Measurements from ENCODE around the gene CDH12. TPM values are rescaled to one million over a fixed set of nuclear protein-coding genes. Genes with fewer than 3 reads are reported as not detected.

The CDH12 gene
- total RNA-seq, 2 experiments from 2014 or later = not detected

GRCh38 chr5:22665801-22666200, 187.3 kb downstream of the CDH12 start:
- no peaks in the 10 kb centered on the region for H3K27me3 Mint-ChIP-seq
- no peak for DNase-seq
- H3K4me3 Mint-ChIP-seq = no peak overlapping the region
- H3K27ac Mint-ChIP-seq = no peak overlapping the region
- H3K4me1 Mint-ChIP-seq = no peaks in the 10 kb centered on the region
- no peaks in the 10 kb centered on the region for H3K36me3 Mint-ChIP-seq
- peaks cover 3% of the 10 kb centered on the region for H3K9me3 Mint-ChIP-seq
- POLR2A ChIA-PET = no interaction called here
- ATAC-seq (ENCODE audit: low read depth) = no peak

- Mint-ChIP-seq H3K4me1 (no peaks in the 10 kb centered on the region), H3K27me3 (no peaks in the 10 kb centered on the region), H3K4me3 (no peak overlapping the region), H3K36me3 (no peaks in the 10 kb centered on the region), H3K27ac (no peak overlapping the region), H3K9me3 (peaks cover 4% of the 10 kb centered on the region)
- DNase-seq (no peak), ATAC-seq (ENCODE audit: low read depth) (no peak)
- POLR2A ChIA-PET = no interaction called here
Observed at GRCh38 chr5:22663134-22663533, 190.0 kb downstream of the CDH12 start.

- POLR2A ChIA-PET = no interaction called here
- Mint-ChIP-seq H3K4me1 (no peaks in the 10 kb centered on the region), H3K27me3 (no peaks in the 10 kb centered on the region), H3K36me3 (no peaks in the 10 kb centered on the region), H3K4me3 (no peak overlapping the region), H3K27ac (no peak overlapping the region), H3K9me3 (peaks cover 7% of the 10 kb centered on the region)
- ATAC-seq (ENCODE audit: low read depth) = no peak
- no peak for DNase-seq
Observed at GRCh38 chr5:22662391-22662790, 190.8 kb downstream of the CDH12 start.

- no peak for DNase-seq
- Mint-ChIP-seq H3K27me3 (no peaks in the 10 kb centered on the region), H3K36me3 (no peaks in the 10 kb centered on the region), H3K27ac (no peak overlapping the region), H3K4me3 (no peak overlapping the region), H3K9me3 (peaks cover 3% of the 10 kb centered on the region), H3K4me1 (no peaks in the 10 kb centered on the region)
- no peak for ATAC-seq (ENCODE audit: low read depth)
- POLR2A ChIA-PET = no interaction called here
Observed at GRCh38 chr5:22651355-22651754, 201.8 kb downstream of the CDH12 start.

GRCh38 chr5:22650511-22650910, 202.6 kb downstream of the CDH12 start:
- DNase-seq (no peak), ATAC-seq (ENCODE audit: low read depth) (no peak)
- H3K4me1 Mint-ChIP-seq = no peaks in the 10 kb centered on the region
- no peaks in the 10 kb centered on the region for H3K27me3 Mint-ChIP-seq
- POLR2A ChIA-PET = no interaction called here
- H3K36me3 Mint-ChIP-seq = no peaks in the 10 kb centered on the region
- no peak overlapping the region for H3K27ac Mint-ChIP-seq
- peaks cover 3% of the 10 kb centered on the region for H3K9me3 Mint-ChIP-seq
- no peak overlapping the region for H3K4me3 Mint-ChIP-seq

- no peak overlapping the region for H3K27ac Mint-ChIP-seq
- no peak for ATAC-seq (ENCODE audit: low read depth)
- H3K36me3 Mint-ChIP-seq = no peaks in the 10 kb centered on the region
- no peak for DNase-seq
- H3K9me3 Mint-ChIP-seq = peaks cover 3% of the 10 kb centered on the region
- H3K4me3 Mint-ChIP-seq = no peak overlapping the region
- H3K27me3 Mint-ChIP-seq = no peaks in the 10 kb centered on the region
- POLR2A ChIA-PET = no interaction called here
- no peaks in the 10 kb centered on the region for H3K4me1 Mint-ChIP-seq
Observed at GRCh38 chr5:22649074-22649473, 204.1 kb downstream of the CDH12 start.

- H3K27me3 Mint-ChIP-seq = no peaks in the 10 kb centered on the region
- H3K4me3 Mint-ChIP-seq = no peak overlapping the region
- peaks cover 2% of the 10 kb centered on the region for H3K9me3 Mint-ChIP-seq
- H3K4me1 Mint-ChIP-seq = no peaks in the 10 kb centered on the region
- no peak overlapping the region for H3K27ac Mint-ChIP-seq
- DNase-seq (no peak), ATAC-seq (ENCODE audit: low read depth) (no peak)
- POLR2A ChIA-PET = no interaction called here
- H3K36me3 Mint-ChIP-seq = no peaks in the 10 kb centered on the region
Observed at GRCh38 chr5:22644859-22645258, 208.3 kb downstream of the CDH12 start.

GRCh38 chr5:22643356-22643755, 209.8 kb downstream of the CDH12 start:
- Mint-ChIP-seq H3K36me3 (no peaks in the 10 kb centered on the region), H3K4me1 (no peaks in the 10 kb centered on the region), H3K9me3 (peaks cover 3% of the 10 kb centered on the region), H3K27ac (no peak overlapping the region), H3K4me3 (no peak overlapping the region), H3K27me3 (no peaks in the 10 kb centered on the region)
- ATAC-seq (ENCODE audit: low read depth) (no peak), DNase-seq (no peak)
- POLR2A ChIA-PET = no interaction called here

GRCh38 chr5:22631683-22632082, 221.5 kb downstream of the CDH12 start:
- Mint-ChIP-seq H3K27me3 (no peaks in the 10 kb centered on the region), H3K4me3 (no peak overlapping the region), H3K9me3 (peaks cover 2% of the 10 kb centered on the region), H3K4me1 (no peaks in the 10 kb centered on the region), H3K36me3 (no peaks in the 10 kb centered on the region), H3K27ac (no peak overlapping the region)
- POLR2A ChIA-PET = no interaction called here
- DNase-seq = no peak
- ATAC-seq (ENCODE audit: low read depth) = no peak

- no peaks in the 10 kb centered on the region for H3K36me3 Mint-ChIP-seq
- no peak for DNase-seq
- H3K9me3 Mint-ChIP-seq = peaks cover 11% of the 10 kb centered on the region
- no peak overlapping the region for H3K4me3 Mint-ChIP-seq
- POLR2A ChIA-PET = no interaction called here
- H3K27ac Mint-ChIP-seq = no peak overlapping the region
- no peaks in the 10 kb centered on the region for H3K27me3 Mint-ChIP-seq
- H3K4me1 Mint-ChIP-seq = no peaks in the 10 kb centered on the region
- ATAC-seq (ENCODE audit: low read depth) = no peak
Observed at GRCh38 chr5:22627029-22627428, 226.1 kb downstream of the CDH12 start.

GRCh38 chr5:22625451-22625850, 227.7 kb downstream of the CDH12 start:
- Mint-ChIP-seq H3K4me1 (no peaks in the 10 kb centered on the region), H3K9me3 (peaks cover 11% of the 10 kb centered on the region), H3K4me3 (no peak overlapping the region), H3K27me3 (no peaks in the 10 kb centered on the region), H3K36me3 (no peaks in the 10 kb centered on the region), H3K27ac (no peak overlapping the region)
- ATAC-seq (ENCODE audit: low read depth) (no peak), DNase-seq (no peak)
- POLR2A ChIA-PET = no interaction called here

GRCh38 chr5:22621084-22621483, 232.1 kb downstream of the CDH12 start:
- Mint-ChIP-seq H3K4me3 (no peak overlapping the region), H3K9me3 (peaks cover 11% of the 10 kb centered on the region), H3K27me3 (no peaks in the 10 kb centered on the region), H3K36me3 (no peaks in the 10 kb centered on the region), H3K27ac (no peak overlapping the region), H3K4me1 (no peaks in the 10 kb centered on the region)
- DNase-seq = no peak
- no peak for ATAC-seq (ENCODE audit: low read depth)
- POLR2A ChIA-PET = no interaction called here

- H3K36me3 Mint-ChIP-seq = no peaks in the 10 kb centered on the region
- POLR2A ChIA-PET = no interaction called here
- H3K4me3 Mint-ChIP-seq = no peak overlapping the region
- H3K4me1 Mint-ChIP-seq = no peaks in the 10 kb centered on the region
- H3K27ac Mint-ChIP-seq = no peak overlapping the region
- no peaks in the 10 kb centered on the region for H3K27me3 Mint-ChIP-seq
- peaks cover 3% of the 10 kb centered on the region for H3K9me3 Mint-ChIP-seq
- ATAC-seq (ENCODE audit: low read depth) (no peak), DNase-seq (no peak)
Observed at GRCh38 chr5:22615964-22616363, 237.2 kb downstream of the CDH12 start.

- Mint-ChIP-seq H3K36me3 (no peaks in the 10 kb centered on the region), H3K4me1 (no peaks in the 10 kb centered on the region), H3K27ac (no peak overlapping the region), H3K4me3 (no peak overlapping the region), H3K27me3 (no peaks in the 10 kb centered on the region), H3K9me3 (peaks cover 3% of the 10 kb centered on the region)
- no peak for ATAC-seq (ENCODE audit: low read depth)
- POLR2A ChIA-PET = no interaction called here
- no peak for DNase-seq
Observed at GRCh38 chr5:22614486-22615094, 238.6 kb downstream of the CDH12 start.

- H3K27ac Mint-ChIP-seq = no peak overlapping the region
Observed at GRCh38 chr5:22612928-22613327, 240.2 kb downstream of the CDH12 start.

More at GRCh38 chr5:22612928-22613327, 240.2 kb downstream of the CDH12 start:
- POLR2A ChIA-PET = no interaction called here
- Mint-ChIP-seq H3K9me3 (peaks cover 2% of the 10 kb centered on the region), H3K4me3 (no peak overlapping the region), H3K36me3 (no peaks in the 10 kb centered on the region), H3K4me1 (no peaks in the 10 kb centered on the region), H3K27me3 (no peaks in the 10 kb centered on the region)
- no peak for DNase-seq
- ATAC-seq (ENCODE audit: low read depth) = no peak
